Fibroblast of lung (primary cell): ENCODE measurements around the gene OR5D13. TPM values are rescaled to one million over a fixed set of nuclear protein-coding genes. Genes with fewer than 3 reads are reported as not detected.

Experiments
- DNase-seq, 2 donors: peaks; one replicate each; pipeline versions ENCODE4 v3.0.0 to v3.0.0-alpha.2; 2010; ENCODE audit warnings: low read depth in 2 of 2
- H2AFZ ChIP-seq: 2 replicates; pipeline ENCODE4 v1.5.1; 2012; ENCODE audit warnings: low read length, control low read depth, inconsistent platforms
- H3K27ac ChIP-seq: 2 replicates; pipeline ENCODE4 v1.5.1; 2011; ENCODE audit warnings: low read length, control low read depth; ENCODE audit not compliant: insufficient read depth
- H3K27me3 ChIP-seq: 2 replicates; pipeline ENCODE4 v1.5.1; 2011; ENCODE audit warnings: mild to moderate bottlenecking, low read length; ENCODE audit not compliant: control insufficient read depth, insufficient read depth
- H3K36me3 ChIP-seq: 2 replicates; pipeline ENCODE4 v1.5.1; 2011; ENCODE audit warnings: low read length; ENCODE audit not compliant: control insufficient read depth, insufficient read depth
- H3K4me1 ChIP-seq: 2 replicates; pipeline ENCODE4 v1.5.1; 2011; ENCODE audit warnings: low read length; ENCODE audit not compliant: control insufficient read depth, insufficient read depth; ENCODE audit errors: extremely low read depth
- H3K4me2 ChIP-seq: 2 replicates; pipeline ENCODE4 v1.5.1; 2011; ENCODE audit warnings: low read length, control low read depth; ENCODE audit not compliant: insufficient read depth; ENCODE audit errors: extremely low read depth
- H3K4me3 ChIP-seq, 4 experiments: fragments of 200-600 bp in 1 of 4; sonication (generic) in 1 of 4; replicated peaks in 1 of 4; 2 replicates each; pipeline ENCODE4 v1.5.1; 2011 to 2016; ENCODE audit warnings: low read length in 4 of 4, low read depth in 3 of 4, mild to moderate bottlenecking in 3 of 4, control low read depth in 2 of 4, inconsistent platforms in 1 of 4, mixed read lengths in 1 of 4; ENCODE audit not compliant: insufficient read depth in 1 of 4; ENCODE audit errors: control extremely low read depth in 1 of 4
- H3K79me2 ChIP-seq: 2 replicates; pipeline ENCODE4 v1.5.1; 2012; ENCODE audit warnings: mild to moderate bottlenecking, low read length, inconsistent platforms; ENCODE audit not compliant: control insufficient read depth, insufficient read depth
- H3K9ac ChIP-seq: 2 replicates; pipeline ENCODE4 v1.5.1; 2011; ENCODE audit warnings: mild to moderate bottlenecking, low read length, control low read depth; ENCODE audit not compliant: insufficient read depth
- H3K9me3 ChIP-seq: 2 replicates; pipeline ENCODE4 v1.5.1; 2012; ENCODE audit warnings: low read depth, low read length; ENCODE audit not compliant: control insufficient read depth, insufficient read depth
- H4K20me1 ChIP-seq: 2 replicates; pipeline ENCODE4 v1.5.1; 2011; ENCODE audit warnings: low read length; ENCODE audit not compliant: control insufficient read depth, insufficient read depth; ENCODE audit errors: extremely low read depth
- CTCF ChIP-seq, 2 donors: IDR thresholded peaks in 1 of 2; conservative IDR thresholded peaks in 1 of 2; 1 replicate in 1 of 2; 2 replicates in 1 of 2; pipeline ENCODE4 v1.5.1; 2011 to 2012; ENCODE audit warnings: low read length in 2 of 2, control low read depth in 1 of 2, inconsistent platforms in 1 of 2, low read depth in 1 of 2, mild to moderate bottlenecking in 1 of 2
- EZH2 ChIP-seq: IDR thresholded peaks from 2 replicates; pipeline ENCODE4 v1.5.1; 2012; ENCODE audit warnings: low read length, control low read depth, mild to moderate bottlenecking; ENCODE audit errors: missing control alignments
- polyA plus RNA-seq, 2 donors: library from polyadenylated mRNA; depleted of rRNA in 1 of 2; stranded (reverse) in 1 of 2; unstranded in 1 of 2; fragments of >200 nt; gene quantifications; 2 replicates each; pipeline ENCODE4 v1.2.1, GENCODE V29; 2011 to 2012; ENCODE audit warnings: missing spikeins in 1 of 2
- total RNA-seq: library from RNA; depleted of rRNA; stranded (reverse); fragments of >200 nt; gene quantifications from 2 replicates; pipeline ENCODE4 v1.2.1, GENCODE V29; 2014

Gene OR5D13
- total and polyA plus RNA-seq, 2 donors (not counting 1 experiment from before 2014, with no cell fraction given): not detected

GRCh38 chr11:55791606-55792005, 18.4 kb downstream of the OR5D13 start:
- Histone ChIP-seq H2AFZ (no peak overlapping the region), H3K4me3 (no peak overlapping the region), H3K79me2 (no peaks in the 10 kb centered on the region), H3K27me3 (no peaks in the 10 kb centered on the region), H3K4me1 (no peaks in the 10 kb centered on the region), H4K20me1 (no peaks in the 10 kb centered on the region), H3K27ac (no peak overlapping the region), H3K36me3 (no peaks in the 10 kb centered on the region), H3K9me3 (no peaks in the 10 kb centered on the region), H3K4me2 (no peak overlapping the region), H3K9ac (no peak overlapping the region)
- no peak for TF ChIP-seq CTCF (conservative IDR thresholded peaks at IDR 0.05 in 1 of 2, IDR thresholded peaks at IDR 0.05 in 1 of 2; ENCODE audit: low read depth in 1 of 2, low read length in 2 of 2)
- no peak for TF ChIP-seq EZH2
- no peak for DNase-seq

GRCh38 chr11:55793321-55793720, 20.1 kb downstream of the OR5D13 start:
- no peak overlapping the region for H2AFZ ChIP-seq
- no peak overlapping the region for H3K4me3 ChIP-seq
- TF ChIP-seq EZH2 (no peak), CTCF (conservative IDR thresholded peaks at IDR 0.05 in 1 of 2, IDR thresholded peaks at IDR 0.05 in 1 of 2; ENCODE audit: low read depth in 1 of 2, low read length in 2 of 2) (no peak)
- H3K36me3 ChIP-seq: no peaks in the 10 kb centered on the region
- no peak overlapping the region for H3K9ac ChIP-seq
- no peaks in the 10 kb centered on the region for H3K4me1 ChIP-seq
- no peaks in the 10 kb centered on the region for H3K27me3 ChIP-seq
- H3K79me2 ChIP-seq: no peaks in the 10 kb centered on the region
- no peak overlapping the region for H3K27ac ChIP-seq
- H3K4me2 ChIP-seq: no peak overlapping the region
- no peaks in the 10 kb centered on the region for H4K20me1 ChIP-seq
- no peaks in the 10 kb centered on the region for H3K9me3 ChIP-seq
- no peak for DNase-seq

- no peak within 1 kb of the TSS for H3K4me2 ChIP-seq
- no peaks in the 10 kb centered on the region for H3K4me1 ChIP-seq
- no peak within 1 kb of the TSS for H2AFZ ChIP-seq
- no peaks in the 10 kb centered on the region for H3K27me3 ChIP-seq
- H3K9me3 ChIP-seq: no peaks in the 10 kb centered on the region
- TF ChIP-seq CTCF (conservative IDR thresholded peaks at IDR 0.05 in 1 of 2, IDR thresholded peaks at IDR 0.05 in 1 of 2; ENCODE audit: low read depth in 1 of 2, low read length in 2 of 2) (no peak), EZH2 (no peak)
- H3K4me3 ChIP-seq: no peak within 1 kb of the TSS
- H3K9ac ChIP-seq: no peak within 1 kb of the TSS
- H3K27ac ChIP-seq: no peak within 1 kb of the TSS
- no peaks in the 10 kb centered on the region for H3K79me2 ChIP-seq
- H3K36me3 ChIP-seq: no peaks in the 10 kb centered on the region
- H4K20me1 ChIP-seq: no peaks in the 10 kb centered on the region
- no peak for DNase-seq
Observed at GRCh38 chr11:55795256-55795655, 22.0 kb downstream of the OR5D13 start, which contains the start of gene OR5D14. Gene OR5D14, plus strand, starts transcription at chr11:55795556. Its CDS starts 0 bp downstream, at chr11:55795556.
